ENCODE measurements around the gene ABCC8.

The ABCC8 gene

GRCh38 chr11:17371614-17372013, 105.0 kb downstream of the ABCC8 start:
- Histone ChIP-seq H3K4me3 (ENCODE audit: low read depth, low read length) (no peak overlapping the region), H3K4me1 (ENCODE audit: control insufficient read depth, insufficient read depth, low read length) (no peaks in the 10 kb centered on the region), H3K36me3 (ENCODE audit: control insufficient read depth in 2 of 2, insufficient read depth in 1 of 2, low read length in 2 of 2) (peaks cover 0 to 94% of the 10 kb centered on the region in 2 experiments; a peak in 1 of 3 replicates), H3K27ac (ENCODE audit: extremely low read depth, low read depth, low read length) (no peak overlapping the region), H3K9me3 (ENCODE audit: control insufficient read depth, insufficient read depth, low read depth, low read length) (no peaks in the 10 kb centered on the region)
- ChIA-PET POLR2A (no interaction called here), CTCF (interaction anchor here (0.6 to 3.6 kb wide), 3 partner anchors 12 to 116 kb away, joined by 6 to 24 read pairs (median 11); no protein-coding TSS in a partner anchor)
- TF ChIP-seq ZNF16 (tag by site-specific recombination; IDR thresholded peaks at IDR 0.05; ENCODE audit: low read depth) (no peak), KLF8 (tag by site-specific recombination; IDR thresholded peaks at IDR 0.05) (no peak), SETDB1 (IDR thresholded peaks at IDR 0.05; ENCODE audit: insufficient read length, low read length) (peak; percentile 94), ZNF658 (tag by site-specific recombination; IDR thresholded peaks at IDR 0.05) (no peak), ZNF26 (tag by site-specific recombination; IDR thresholded peaks at IDR 0.05) (no peak), ZNF404 (tag by site-specific recombination; IDR thresholded peaks at IDR 0.05) (no peak), ZNF670 (tag by site-specific recombination; IDR thresholded peaks at IDR 0.05; ENCODE audit: low read depth) (no peak), ZNF571 (tag by site-specific recombination; IDR thresholded peaks at IDR 0.05) (no peak), TCF7L2 (IDR thresholded peaks at IDR 0.05; ENCODE audit: borderline replicate concordance, low read depth, low read length) (no peak), ZBTB20 (tag by site-specific recombination; IDR thresholded peaks at IDR 0.05) (no peak), ZNF155 (tag by site-specific recombination; IDR thresholded peaks at IDR 0.05) (no peak), ZNF785 (tag by site-specific recombination; IDR thresholded peaks at IDR 0.05) (no peak), ZNF549 (tag by site-specific recombination; IDR thresholded peaks at IDR 0.05) (peak; percentile 54; the same call in 1 of the 2 replicates), ZNF280D (tag by site-specific recombination; IDR thresholded peaks at IDR 0.05) (peak; percentile 78; the same call in 1 of the 2 replicates), ZNF626 (tag by site-specific recombination; IDR thresholded peaks at IDR 0.05) (peak; percentile 95), ZBTB17 (tag by site-specific recombination; IDR thresholded peaks at IDR 0.05) (no peak), ZNF138 (tag by site-specific recombination; IDR thresholded peaks at IDR 0.05; ENCODE audit: borderline replicate concordance) (no peak), ZNF747 (tag by site-specific recombination; IDR thresholded peaks at IDR 0.05) (no peak), KLF9 (tag by site-specific recombination; IDR thresholded peaks at IDR 0.05; ENCODE audit: low read depth) (no peak), ZNF426 (tag by site-specific recombination; IDR thresholded peaks at IDR 0.05) (no peak), IKZF3 (tag by site-specific recombination; IDR thresholded peaks at IDR 0.05) (no peak), OVOL3 (tag by site-specific recombination; IDR thresholded peaks at IDR 0.05) (no peak), ZNF555 (tag by site-specific recombination; conservative IDR thresholded peaks at IDR 0.05) (no peak), GLI4 (tag by site-specific recombination; IDR thresholded peaks at IDR 0.05) (no peak), ZNF423 (tag by site-specific recombination; IDR thresholded peaks at IDR 0.05) (no peak), PRDM4 (tag by site-specific recombination; IDR thresholded peaks at IDR 0.05) (no peak)
- TF ChIP-seq, protein P1, sequence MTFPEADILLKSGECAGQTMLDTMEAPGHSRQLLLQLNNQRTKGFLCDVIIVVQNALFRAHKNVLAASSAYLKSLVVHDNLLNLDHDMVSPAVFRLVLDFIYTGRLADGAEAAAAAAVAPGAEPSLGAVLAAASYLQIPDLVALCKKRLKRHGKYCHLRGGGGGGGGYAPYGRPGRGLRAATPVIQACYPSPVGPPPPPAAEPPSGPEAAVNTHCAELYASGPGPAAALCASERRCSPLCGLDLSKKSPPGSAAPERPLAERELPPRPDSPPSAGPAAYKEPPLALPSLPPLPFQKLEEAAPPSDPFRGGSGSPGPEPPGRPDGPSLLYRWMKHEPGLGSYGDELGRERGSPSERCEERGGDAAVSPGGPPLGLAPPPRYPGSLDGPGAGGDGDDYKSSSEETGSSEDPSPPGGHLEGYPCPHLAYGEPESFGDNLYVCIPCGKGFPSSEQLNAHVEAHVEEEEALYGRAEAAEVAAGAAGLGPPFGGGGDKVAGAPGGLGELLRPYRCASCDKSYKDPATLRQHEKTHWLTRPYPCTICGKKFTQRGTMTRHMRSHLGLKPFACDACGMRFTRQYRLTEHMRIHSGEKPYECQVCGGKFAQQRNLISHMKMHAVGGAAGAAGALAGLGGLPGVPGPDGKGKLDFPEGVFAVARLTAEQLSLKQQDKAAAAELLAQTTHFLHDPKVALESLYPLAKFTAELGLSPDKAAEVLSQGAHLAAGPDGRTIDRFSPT (tag by site-specific recombination; IDR thresholded peaks at IDR 0.05) = no peak
- TF ChIP-seq, protein P2, sequence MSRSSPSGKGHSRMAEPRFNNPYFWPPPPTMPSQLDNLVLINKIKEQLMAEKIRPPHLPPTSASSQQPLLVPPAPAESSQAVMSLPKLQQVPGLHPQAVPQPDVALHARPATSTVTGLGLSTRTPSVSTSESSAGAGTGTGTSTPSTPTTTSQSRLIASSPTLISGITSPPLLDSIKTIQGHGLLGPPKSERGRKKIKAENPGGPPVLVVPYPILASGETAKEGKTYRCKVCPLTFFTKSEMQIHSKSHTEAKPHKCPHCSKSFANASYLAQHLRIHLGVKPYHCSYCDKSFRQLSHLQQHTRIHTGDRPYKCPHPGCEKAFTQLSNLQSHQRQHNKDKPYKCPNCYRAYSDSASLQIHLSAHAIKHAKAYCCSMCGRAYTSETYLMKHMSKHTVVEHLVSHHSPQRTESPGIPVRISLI (tag by site-specific recombination; IDR thresholded peaks at IDR 0.05) = no peak
- TF ChIP-seq, protein P3, sequence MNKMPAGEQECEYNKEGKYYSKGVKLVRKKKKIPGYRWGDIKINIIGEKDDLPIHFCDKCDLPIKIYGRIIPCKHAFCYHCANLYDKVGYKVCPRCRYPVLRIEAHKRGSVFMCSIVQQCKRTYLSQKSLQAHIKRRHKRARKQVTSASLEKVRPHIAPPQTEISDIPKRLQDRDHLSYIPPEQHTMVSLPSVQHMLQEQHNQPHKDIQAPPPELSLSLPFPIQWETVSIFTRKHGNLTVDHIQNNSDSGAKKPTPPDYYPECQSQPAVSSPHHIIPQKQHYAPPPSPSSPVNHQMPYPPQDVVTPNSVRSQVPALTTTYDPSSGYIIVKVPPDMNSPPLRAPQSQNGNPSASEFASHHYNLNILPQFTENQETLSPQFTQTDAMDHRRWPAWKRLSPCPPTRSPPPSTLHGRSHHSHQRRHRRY (tag by site-specific recombination; IDR thresholded peaks at IDR 0.05) = no peak
